ENCODE results near the gene ELMO1. TPM values are rescaled to one million over a fixed set of nuclear protein-coding genes. Genes with fewer than 3 reads are reported as not detected.

Gene ELMO1
- total and polyA plus RNA-seq, 9 donors, result 8.9 to 48.9 (median 28.0) TPM

DNA sequence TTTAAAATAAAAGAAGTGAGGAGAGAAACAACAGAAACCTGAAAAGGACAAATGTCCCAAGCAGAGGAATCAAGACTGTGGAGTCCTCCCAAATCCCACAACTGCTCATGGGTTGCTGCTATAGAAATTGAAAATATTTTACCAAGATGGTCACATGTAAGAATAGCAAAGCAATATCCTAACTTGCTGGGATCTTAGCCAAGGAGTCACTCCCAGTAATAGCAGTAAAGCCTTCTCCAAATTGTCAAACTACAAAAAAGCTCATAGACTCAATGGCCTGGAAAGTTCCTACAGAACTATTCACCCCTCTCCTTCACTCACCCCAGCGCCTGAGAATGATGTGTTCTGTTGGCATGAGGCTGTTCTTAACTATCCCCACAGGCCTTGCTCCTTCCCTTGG is 186.5 kb downstream of the ELMO1 start:
- DNase-seq, result no peak
- no peaks in the 10 kb centered on the region for H3K27me3 ChIP-seq
- 82 to 89% (median 84%) methylated on average over 1 of the region's 1 CpG for WGBS, 3 donors
- H3K36me3 ChIP-seq, result no peaks in the 10 kb centered on the region
- intact Hi-C loops (cut with DNase I), result no loop called here
- no peaks in the 10 kb centered on the region for H3K9me3 ChIP-seq
- TF ChIP-seq EP300 (IDR thresholded peaks at IDR 0.05) (no peak), POLR2A (IDR thresholded peaks at IDR 0.05) (no peak)
- TF ChIP-seq, protein P1, sequence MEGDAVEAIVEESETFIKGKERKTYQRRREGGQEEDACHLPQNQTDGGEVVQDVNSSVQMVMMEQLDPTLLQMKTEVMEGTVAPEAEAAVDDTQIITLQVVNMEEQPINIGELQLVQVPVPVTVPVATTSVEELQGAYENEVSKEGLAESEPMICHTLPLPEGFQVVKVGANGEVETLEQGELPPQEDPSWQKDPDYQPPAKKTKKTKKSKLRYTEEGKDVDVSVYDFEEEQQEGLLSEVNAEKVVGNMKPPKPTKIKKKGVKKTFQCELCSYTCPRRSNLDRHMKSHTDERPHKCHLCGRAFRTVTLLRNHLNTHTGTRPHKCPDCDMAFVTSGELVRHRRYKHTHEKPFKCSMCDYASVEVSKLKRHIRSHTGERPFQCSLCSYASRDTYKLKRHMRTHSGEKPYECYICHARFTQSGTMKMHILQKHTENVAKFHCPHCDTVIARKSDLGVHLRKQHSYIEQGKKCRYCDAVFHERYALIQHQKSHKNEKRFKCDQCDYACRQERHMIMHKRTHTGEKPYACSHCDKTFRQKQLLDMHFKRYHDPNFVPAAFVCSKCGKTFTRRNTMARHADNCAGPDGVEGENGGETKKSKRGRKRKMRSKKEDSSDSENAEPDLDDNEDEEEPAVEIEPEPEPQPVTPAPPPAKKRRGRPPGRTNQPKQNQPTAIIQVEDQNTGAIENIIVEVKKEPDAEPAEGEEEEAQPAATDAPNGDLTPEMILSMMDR (IDR thresholded peaks at IDR 0.05), result no peak
- peaks cover 3% of the 10 kb centered on the region for H3K4me1 ChIP-seq (ENCODE audit: insufficient read depth)
- H3K4me3 ChIP-seq, result no peak overlapping the region
- H3K27ac ChIP-seq, result no peak overlapping the region

DNA sequence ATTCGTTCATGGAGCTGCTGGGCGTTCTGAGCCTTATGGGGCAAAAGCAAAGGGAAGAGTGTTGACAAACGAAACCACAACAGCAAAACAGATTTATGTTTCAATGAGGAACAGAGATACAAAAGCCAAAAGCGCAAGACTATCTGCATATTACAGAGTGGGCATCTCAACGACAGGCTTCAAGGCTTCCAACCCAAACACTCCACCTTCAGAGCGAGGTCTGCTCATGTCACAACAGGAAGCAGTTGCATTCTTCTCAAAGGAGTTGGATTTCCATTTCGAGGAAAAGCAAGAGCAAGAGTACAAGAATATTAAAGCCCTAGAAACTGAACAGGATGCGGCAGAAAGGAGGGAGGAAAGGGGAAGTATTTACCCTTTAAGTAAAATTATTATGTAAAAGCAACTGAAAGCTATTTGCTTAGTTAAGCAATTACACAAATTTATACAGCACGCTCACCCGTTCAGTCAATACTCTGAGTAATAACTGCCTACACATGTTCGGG is 189.3 kb downstream of the ELMO1 start:
- TF ChIP-seq, protein P1 (IDR thresholded peaks at IDR 0.05), result no peak
- TF ChIP-seq EP300 (IDR thresholded peaks at IDR 0.05) (no peak), POLR2A (IDR thresholded peaks at IDR 0.05) (no peak)
- 31 to 57% (median 50%) methylated on average over 11 of the region's 11 CpGs for WGBS, 3 donors

DNA sequence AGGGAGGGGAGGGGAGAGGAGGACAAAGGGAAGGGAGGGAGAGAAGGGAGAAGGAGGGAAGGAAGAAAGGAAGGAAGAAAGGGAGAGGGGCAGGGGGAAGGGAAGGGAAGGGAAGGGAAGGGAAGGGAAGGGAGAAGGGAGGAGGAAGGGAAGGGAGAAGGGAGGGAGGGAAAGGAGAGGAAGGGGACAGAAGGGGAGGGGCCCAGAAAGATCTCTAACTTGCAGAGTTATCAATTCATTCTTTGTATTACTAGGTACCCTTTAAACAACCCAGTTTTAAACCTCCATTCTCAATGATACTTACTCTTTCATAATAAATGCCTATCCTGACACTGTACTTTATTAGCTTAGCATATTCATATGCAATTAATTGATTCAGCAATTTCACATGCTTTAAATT is 192.0 kb downstream of the ELMO1 start:
- no peak for DNase-seq
- Histone ChIP-seq H3K4me1 (ENCODE audit: insufficient read depth) (peaks cover 3% of the 10 kb centered on the region), H3K27ac (no peak overlapping the region), H3K36me3 (no peaks in the 10 kb centered on the region), H3K4me3 (no peak overlapping the region), H3K9me3 (no peaks in the 10 kb centered on the region), H3K27me3 (no peaks in the 10 kb centered on the region)
- TF ChIP-seq, protein P1 (IDR thresholded peaks at IDR 0.05), result no peak
- TF ChIP-seq POLR2A (IDR thresholded peaks at IDR 0.05), result no peak
- TF ChIP-seq EP300 (IDR thresholded peaks at IDR 0.05), result no peak
- intact Hi-C loops (cut with DNase I), result no loop called here

More for the DNA sequence above, 189.3 kb downstream of the ELMO1 start:
- Histone ChIP-seq H3K4me3 (no peak overlapping the region), H3K27ac (no peak overlapping the region), H3K4me1 (ENCODE audit: insufficient read depth) (peaks cover 3% of the 10 kb centered on the region), H3K27me3 (no peaks in the 10 kb centered on the region), H3K36me3 (no peaks in the 10 kb centered on the region), H3K9me3 (no peaks in the 10 kb centered on the region)
- intact Hi-C loops (cut with DNase I), result no loop called here
- no peak for DNase-seq

DNA sequence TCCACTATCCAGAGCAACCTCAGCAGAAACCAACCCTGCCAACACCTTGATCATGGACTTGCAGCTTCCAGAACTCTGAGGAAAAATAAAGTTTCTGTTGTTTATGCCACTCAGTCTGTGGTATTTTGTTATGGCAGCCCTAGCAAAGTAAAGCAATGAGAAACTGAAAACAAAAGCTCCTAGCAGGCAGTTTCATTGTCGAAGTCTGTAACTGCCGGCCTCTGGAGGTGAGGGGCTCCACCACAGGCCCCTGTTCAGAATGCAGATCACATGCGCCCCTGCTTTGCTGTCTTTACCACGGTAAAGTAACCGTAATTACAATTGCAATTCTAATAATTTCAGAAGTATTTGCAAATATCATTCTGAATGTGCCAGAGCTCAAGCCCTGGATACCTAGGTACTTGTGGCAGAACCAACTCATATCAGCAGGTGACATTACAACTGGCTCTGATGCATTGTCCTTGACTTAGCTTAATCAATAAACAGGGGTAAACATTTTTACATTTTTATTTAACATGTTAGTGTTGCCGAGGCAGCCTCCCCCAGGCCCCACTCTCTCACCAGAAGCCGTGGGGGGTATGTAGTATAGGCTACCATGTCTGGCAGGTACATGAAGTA is 193.2 kb downstream of the ELMO1 start:
- Histone ChIP-seq H3K4me3 (no peak overlapping the region), H3K27me3 (no peaks in the 10 kb centered on the region), H3K27ac (no peak overlapping the region), H3K36me3 (no peaks in the 10 kb centered on the region), H3K9me3 (no peaks in the 10 kb centered on the region), H3K4me1 (ENCODE audit: insufficient read depth) (peaks cover 3% of the 10 kb centered on the region)
- intact Hi-C loops (cut with DNase I), result no loop called here
- no peak for DNase-seq
- WGBS, 3 donors, result 78 to 85% (median 84%) methylated on average over 7 of the region's 7 CpGs
- TF ChIP-seq EP300 (IDR thresholded peaks at IDR 0.05), result no peak
- TF ChIP-seq POLR2A (IDR thresholded peaks at IDR 0.05), result no peak
- TF ChIP-seq, protein P1 (IDR thresholded peaks at IDR 0.05), result no peak

Data from ovary (tissue), 9 donors.